A549 (cell line): ENCODE results near the gene SLC25A41. TPM values are rescaled to one million over a fixed set of nuclear protein-coding genes. Genes with fewer than 3 reads are reported as not detected.

Experiments used
- ATAC-seq, 2 experiments: fragments of 200-7000 bp in 1 of 2; fragments of >200 bp in 1 of 2; cut with Nextera tagmentation in 1 of 2; cut with Tn5 transposase in 1 of 2; 3 replicates each; pipeline versions ENCODE4 v1.8.0 to v1.9.1; 2018 to 2020; ENCODE audit warnings: mild to moderate bottlenecking in 1 of 2, moderate library complexity in 1 of 2
- CTCF ChIA-PET: fragments of 300-600 bp; sonication (Branson Sonifier 250); formaldehyde crosslinking; extraction: SDS; loops from one replicate; lab custom pipeline; 2021; ENCODE audit warnings: antibody characterized with exemption, inconsistent platforms; lab: Yijun Ruan, JAX
- POLR2A ChIA-PET: fragments of 350-600 bp; formaldehyde crosslinking; extraction: SDS; loops from one replicate; lab custom pipeline; 2021; ENCODE audit warnings: antibody characterized with exemption, inconsistent platforms; lab: Yijun Ruan, JAX
- DNase-seq, 2 experiments: peaks; one replicate each; pipeline versions ENCODE4 v3.0.0 to v3.0.0-alpha.2; 2011 to 2016; ENCODE audit warnings: low read depth in 1 of 2, low spot score in 1 of 2
- FAIRE-seq: peaks from 2 replicates; lab custom pipeline; 2011; peaks lifted over from hg19 to GRCh38; lab: Jason Lieb, UNC
- H3K27ac ChIP-seq, 2 experiments: fragments of >200 bp; sonication (Bioruptor Twin); formaldehyde crosslinking; 3 replicates each; pipeline ENCODE4 v1.5.1; 2016 to 2017
- H3K4me1 ChIP-seq: fragments of >200 bp; sonication (Bioruptor Twin); formaldehyde crosslinking; 3 replicates; pipeline ENCODE4 v1.6.1; 2016
- H3K4me2 ChIP-seq: fragments of >200 bp; sonication (Bioruptor Twin); formaldehyde crosslinking; 3 replicates; pipeline ENCODE4 v1.6.1; 2016
- H3K4me3 ChIP-seq: fragments of >200 bp; sonication (Bioruptor Twin); formaldehyde crosslinking; 3 replicates; pipeline ENCODE4 v1.5.1; 2016
- H3K9me3 ChIP-seq: fragments of >200 bp; sonication (Bioruptor Twin); formaldehyde crosslinking; 3 replicates; pipeline ENCODE4 v1.6.1; 2016
- CBX8 ChIP-seq: fragments of 200-600 bp; sonication (generic); IDR thresholded peaks from 2 replicates; pipeline ENCODE4 v1.6.1; 2016
- CTCF ChIP-seq: fragments of >200 bp; sonication (Bioruptor Twin); formaldehyde crosslinking; IDR thresholded peaks from 3 replicates; pipeline ENCODE4 v1.5.1; 2016
- E2F6 ChIP-seq: IDR thresholded peaks from 2 replicates; pipeline ENCODE4 v1.6.1; 2012; ENCODE audit warnings: low read depth, borderline replicate concordance
- EHMT2 ChIP-seq: fragments of 200-600 bp; sonication (generic); IDR thresholded peaks from 2 replicates; pipeline ENCODE4 v1.6.1; 2016; ENCODE audit warnings: antibody characterized with exemption, low read depth, mild to moderate bottlenecking, moderate library complexity
- EP300 ChIP-seq, 2 experiments: fragments of >200 bp; sonication (Bioruptor Twin); formaldehyde crosslinking; IDR thresholded peaks; 2 replicates in 1 of 2; 3 replicates in 1 of 2; pipeline ENCODE4 v1.6.1; 2016 to 2017
- FOSL2 ChIP-seq, 2 experiments: fragments of 450-650 bp in 1 of 2; fragments of >200 bp in 1 of 2; sonication (Bioruptor Twin) in 1 of 2; formaldehyde crosslinking; IDR thresholded peaks; 2 replicates each; pipeline versions ENCODE4 v1.5.0 to v1.6.1; 2016 to 2020; ENCODE audit warnings: mild to moderate bottlenecking in 1 of 2, moderate library complexity in 1 of 2
- GATA3 ChIP-seq: IDR thresholded peaks from 2 replicates; pipeline ENCODE4 v1.6.1; 2012; ENCODE audit warnings: borderline replicate concordance
- HOXA7 ChIP-seq: fragments of 250-450 bp; sonication (Bioruptor Pico); IDR thresholded peaks from 2 replicates; pipeline ENCODE4 v1.5.0; 2020; ENCODE audit warnings: mild to moderate bottlenecking, moderate library complexity
- HOXB13 ChIP-seq: fragments of 250-450 bp; sonication (Bioruptor Pico); IDR thresholded peaks from 2 replicates; pipeline ENCODE4 v1.5.0; 2020; ENCODE audit warnings: low read depth, mild to moderate bottlenecking, moderate library complexity
- HOXB5 ChIP-seq: fragments of 250-450 bp; sonication (Bioruptor Pico); IDR thresholded peaks from 2 replicates; pipeline ENCODE4 v1.5.0; 2020; ENCODE audit warnings: mild to moderate bottlenecking, moderate library complexity
- POLR2A ChIP-seq: IDR thresholded peaks from 2 replicates; pipeline ENCODE4 v1.6.1; 2012; ENCODE audit warnings: mild to moderate bottlenecking, low read length
- POLR2AphosphoS2 ChIP-seq: conservative IDR thresholded peaks from 2 replicates; pipeline ENCODE4 v1.6.1; 2012; ENCODE audit warnings: low read length, improper control_type of control experiment, inconsistent platforms
- RAD21 ChIP-seq, 2 experiments: fragments of >200 bp in 1 of 2; sonication (Bioruptor Twin) in 1 of 2; formaldehyde crosslinking in 1 of 2; IDR thresholded peaks in 1 of 2; conservative IDR thresholded peaks in 1 of 2; 2 replicates in 1 of 2; 3 replicates in 1 of 2; pipeline ENCODE4 v1.6.1; 2012 to 2018; ENCODE audit warnings: inconsistent platforms in 1 of 2
- REST ChIP-seq: fragments of 200-600 bp; sonication (generic); IDR thresholded peaks from 2 replicates; pipeline ENCODE4 v1.6.1; 2016; ENCODE audit warnings: antibody characterized with exemption, mild to moderate bottlenecking, moderate library complexity
- RFX5 ChIP-seq: fragments of 450-650 bp; IDR thresholded peaks from 2 replicates; pipeline ENCODE4 v1.7.1; 2014; ENCODE audit warnings: antibody characterized with exemption, mild to moderate bottlenecking, moderate library complexity
- TFCP2L1 ChIP-seq: fragments of 250-450 bp; sonication (Bioruptor Pico); IDR thresholded peaks from 2 replicates; pipeline ENCODE4 v1.5.0; 2021; ENCODE audit warnings: mild to moderate bottlenecking
- TP53 ChIP-seq: fragments of 250-450 bp; sonication (Bioruptor Pico); IDR thresholded peaks from 2 replicates; pipeline ENCODE4 v1.5.0; 2021; ENCODE audit warnings: mild to moderate bottlenecking, moderate library complexity
- ZC3H11A ChIP-seq: fragments of 450-650 bp; IDR thresholded peaks from 2 replicates; pipeline ENCODE4 v1.6.1; 2014; ENCODE audit warnings: antibody characterized with exemption, mild to moderate bottlenecking
- ZNF302 ChIP-seq: fragments of 250-450 bp; sonication (Bioruptor Pico); IDR thresholded peaks from 2 replicates; pipeline ENCODE4 v1.9.0; 2021; ENCODE audit warnings: inconsistent platforms, mild to moderate bottlenecking, moderate library complexity
- WGBS: methylation state at CpG from one replicate; pipeline ENCODE4 v1.1.6; 2017; ENCODE audit errors: missing lambda C conversion rate; 5-methylcytosine and 5-hydroxymethylcytosine counted together
- polyA plus RNA-seq, 4 experiments: library from polyadenylated mRNA; depleted of rRNA in 3 of 4; stranded (reverse); fragments of >200 nt; fragmentation: RNase III in 1 of 4; extraction: RNeasy Plus Mini Kit Qiagen cat#74134 plus additional on column Dnase treatment in 1 of 4; gene quantifications; 2 replicates in 3 of 4; 3 replicates in 1 of 4; pipeline ENCODE4 v1.2.3, GENCODE V29; 2011 to 2017
- TF ChIP-seq, protein P1 (sequence below): IDR thresholded peaks from 2 replicates; pipeline ENCODE4 v1.6.1; 2012

The SLC25A41 gene
- polyA plus RNA-seq, 2 of the 4 experiments (the other 2 are of a cell fraction), result 0.09 to 0.26 TPM

DNA sequence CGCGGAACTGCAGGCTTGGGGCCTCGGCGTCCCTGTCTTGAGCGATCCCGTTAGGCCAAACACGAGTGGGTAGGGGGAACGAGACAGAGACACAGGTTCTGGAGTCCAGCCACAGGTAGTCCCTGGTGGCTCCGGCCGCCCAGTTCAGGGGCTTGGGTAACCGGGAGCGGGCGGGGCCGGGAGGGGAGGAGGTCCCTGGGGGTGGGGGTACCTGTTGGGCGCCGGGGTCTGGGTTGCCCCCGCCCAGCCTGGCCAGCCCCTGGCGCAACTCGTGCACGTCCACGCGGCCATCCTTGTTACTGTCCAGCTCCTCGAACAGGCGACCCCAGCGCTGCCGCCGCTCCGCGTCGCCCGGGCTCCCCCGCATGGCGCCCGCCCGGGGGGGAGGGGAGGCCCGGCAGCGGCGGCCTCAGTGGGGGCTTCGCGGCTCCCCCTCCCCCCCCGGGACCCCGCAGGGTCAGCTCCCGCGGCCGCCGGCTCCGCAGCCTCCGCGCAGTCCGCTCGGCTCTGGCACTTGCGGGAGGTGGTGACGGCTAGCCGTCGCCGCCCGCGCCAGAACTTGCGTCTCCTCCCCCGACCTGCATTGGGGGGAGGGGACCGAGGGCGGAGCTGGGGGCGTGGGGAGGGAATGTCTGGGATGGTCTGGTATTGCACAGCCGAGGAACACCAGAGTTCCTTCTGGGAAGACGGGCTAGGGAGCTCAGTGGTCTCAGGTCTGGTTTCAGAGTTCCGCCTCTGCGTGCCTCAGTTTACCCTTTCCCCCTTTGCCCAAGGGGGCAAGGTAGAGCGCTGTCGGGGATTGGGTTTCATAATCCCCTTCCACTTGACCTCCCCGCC, 25.9 kb upstream of the SLC25A41 start, which contains the start of gene SLC25A23:
SLC25A23 (minus strand) TSS at position 531 of the 837 bp plus-strand sequence; CDS start at position 367, 164 bp downstream.
- WGBS, result 2% methylated on average over 5 of the region's 70 CpGs
- ATAC-seq (peak; percentile 80), FAIRE-seq (no peak), DNase-seq (peak; percentile 66 to 76)
- peak within 1 kb of the TSS; percentile 79 to 91 for H3K27ac ChIP-seq
- H3K4me2 ChIP-seq, result peak within 1 kb of the TSS; percentile 87
- POLR2A ChIA-PET, result interaction anchor here (0.9 kb wide), 1 partner anchor 67 kb away, joined by 3 read pairs; the partner anchor contains the start of gene GTF2F1
- CTCF ChIA-PET, result interaction anchor here (0.8 to 1.1 kb wide), 2 partner anchors 24 to 61 kb away, joined by 3 to 4 read pairs; no protein-coding TSS in a partner anchor
- TF ChIP-seq, protein P1, sequence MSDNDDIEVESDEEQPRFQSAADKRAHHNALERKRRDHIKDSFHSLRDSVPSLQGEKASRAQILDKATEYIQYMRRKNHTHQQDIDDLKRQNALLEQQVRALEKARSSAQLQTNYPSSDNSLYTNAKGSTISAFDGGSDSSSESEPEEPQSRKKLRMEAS, result no peak; the same call in none of the 2 replicates
- TF ChIP-seq ZC3H11A (no peak), RAD21 (conservative IDR thresholded peaks at IDR 0.05 in 1 of 2, IDR thresholded peaks at IDR 0.05 in 1 of 2) (no peak), POLR2A (no peak), ZNF302 (CRISPR knock-in tag) (no peak), RFX5 (no peak), E2F6 (no peak), GATA3 (no peak), HOXB13 (CRISPR knock-in tag) (no peak), FOSL2 (IDR thresholded peaks at IDR 0.05) (no peak), FOSL2 (CRISPR knock-in tag; IDR thresholded peaks at IDR 0.05) (no peak), HOXB5 (CRISPR knock-in tag) (no peak), HOXA7 (no peak), EHMT2 (no peak), CTCF (no peak), CBX8 (no peak), EP300 (IDR thresholded peaks at IDR 0.05) (no peak), TFCP2L1 (no peak), POLR2AphosphoS2 (no peak), REST (no peak), TP53 (no peak)
- peaks cover 10% of the 10 kb centered on the region for H3K4me1 ChIP-seq
- no peaks in the 10 kb centered on the region; the same call in 2 of the 3 replicates for H3K9me3 ChIP-seq
- peak within 1 kb of the TSS; percentile 83 for H3K4me3 ChIP-seq
